HepG2 (cell line): ENCODE measurements around the gene NOP58. TPM values are rescaled to one million over a fixed set of nuclear protein-coding genes. Genes with fewer than 3 reads are reported as not detected.
A peak's percentile ranks its signal among the peaks of the same experiment; 100 is the strongest.

Experiments
- AGO2 ChIP-seq: fragments of 200-400 bp; formaldehyde crosslinking; optimal IDR thresholded peaks from 2 replicates; pipeline ENCODE3; 2017; ENCODE audit warnings: mild to moderate bottlenecking, low read depth, low read length, moderate library complexity
- CBFB ChIP-seq: sonication (generic); formaldehyde crosslinking; IDR thresholded peaks from 2 replicates; pipeline ENCODE4 v1.4.0; 2020; ENCODE audit warnings: missing genetic modification reagents
- EP300 ChIP-seq, 3 experiments: sonication (generic) in 1 of 3; formaldehyde crosslinking in 1 of 3; IDR thresholded peaks; 2 replicates each; pipeline versions ENCODE4 v1.5.1 to v1.6.1; 2011 to 2020; ENCODE audit warnings: low read depth in 2 of 3, low read length in 2 of 3, borderline replicate concordance in 1 of 3, improper control_type of control experiment in 1 of 3, mild to moderate bottlenecking in 1 of 3, missing genetic modification reagents in 1 of 3, moderate library complexity in 1 of 3
- FOXO4 ChIP-seq: sonication (generic); formaldehyde crosslinking; conservative IDR thresholded peaks from 2 replicates; pipeline ENCODE4 v1.8.1; 2023; ENCODE audit warnings: missing genetic modification reagents
- MED1 ChIP-seq: sonication (generic); formaldehyde crosslinking; IDR thresholded peaks from 2 replicates; pipeline ENCODE4 v1.4.0; 2020; ENCODE audit warnings: missing genetic modification reagents
- NR2F2 ChIP-seq: IDR thresholded peaks from 2 replicates; pipeline ENCODE4 v1.6.1; 2012; ENCODE audit warnings: low read depth, inconsistent platforms, borderline replicate concordance
- REST ChIP-seq, 2 experiments: IDR thresholded peaks; 2 replicates each; pipeline ENCODE4 v1.6.1; 2011 to 2012; ENCODE audit warnings: low read length in 2 of 2, borderline replicate concordance in 1 of 2, low read depth in 1 of 2, mild to moderate bottlenecking in 1 of 2, moderate library complexity in 1 of 2
- SAFB2 ChIP-seq: sonication (generic); formaldehyde crosslinking; IDR thresholded peaks from 2 replicates; pipeline ENCODE4 v1.5.1; 2020; ENCODE audit warnings: missing genetic modification reagents, low read depth, mild to moderate bottlenecking, borderline replicate concordance
- SPEN ChIP-seq: sonication (generic); formaldehyde crosslinking; IDR thresholded peaks from 2 replicates; pipeline ENCODE4 v1.5.1; 2020; ENCODE audit warnings: low read depth, mild to moderate bottlenecking, missing genetic modification reagents
- TMF1 ChIP-seq: sonication (generic); formaldehyde crosslinking; IDR thresholded peaks from 2 replicates; pipeline ENCODE4 v1.8.1; 2022; ENCODE audit warnings: low read depth, missing genetic modification reagents
- YEATS4 ChIP-seq: sonication (generic); formaldehyde crosslinking; IDR thresholded peaks from 2 replicates; pipeline ENCODE4 v1.4.0; 2020; ENCODE audit warnings: missing genetic modification reagents, borderline replicate concordance
- ZBTB1 ChIP-seq: sonication (generic); formaldehyde crosslinking; IDR thresholded peaks from 2 replicates; pipeline ENCODE4 v1.4.0; 2020; ENCODE audit warnings: missing genetic modification reagents, borderline replicate concordance
- ZBTB7A ChIP-seq: sonication (generic); formaldehyde crosslinking; IDR thresholded peaks from 2 replicates; pipeline ENCODE4 v1.8.0; 2022; ENCODE audit warnings: mild to moderate bottlenecking, missing genetic modification reagents
- ZFP62 ChIP-seq: sonication (generic); formaldehyde crosslinking; IDR thresholded peaks from 2 replicates; pipeline ENCODE4 v1.4.0; 2020; ENCODE audit warnings: missing genetic modification reagents
- ZNF207 ChIP-seq: fragments of 450-650 bp; IDR thresholded peaks from 2 replicates; pipeline ENCODE4 v1.6.1; 2016; ENCODE audit warnings: antibody characterized with exemption, borderline replicate concordance
- ZNF280B ChIP-seq: sonication (generic); formaldehyde crosslinking; IDR thresholded peaks from 2 replicates; pipeline ENCODE4 v1.5.0; 2020; ENCODE audit warnings: missing genetic modification reagents, mild to moderate bottlenecking, borderline replicate concordance
- ZNF430 ChIP-seq: sonication (generic); formaldehyde crosslinking; IDR thresholded peaks from 2 replicates; pipeline ENCODE4 v1.9.0; 2021; ENCODE audit warnings: mild to moderate bottlenecking, missing genetic modification reagents
- ZNF782 ChIP-seq: sonication (generic); formaldehyde crosslinking; IDR thresholded peaks from 2 replicates; pipeline ENCODE4 v1.4.0; 2020; ENCODE audit warnings: missing genetic modification reagents, mild to moderate bottlenecking, borderline replicate concordance
- polyA plus RNA-seq, 8 experiments: library from polyadenylated mRNA; depleted of rRNA in 3 of 8; stranded (reverse) in 7 of 8; unstranded in 1 of 8; fragments of >200 nt; fragmentation: Illumina TruSeq in 4 of 8; extraction: Trizol in 4 of 8; gene quantifications; 2 replicates each; pipeline versions ENCODE4 v1.2.1 to v1.2.3, GENCODE V29; 2011 to 2016; ENCODE audit warnings: low read depth in 4 of 8, missing spikeins in 1 of 8, mixed read lengths in 1 of 8; ENCODE audit not compliant: insufficient read depth in 1 of 8
- total RNA-seq, 5 experiments: library from RNA; depleted of rRNA; stranded (reverse); fragments of >200 nt; fragmentation: Illumina TruSeq; extraction: Trizol; gene quantifications; 2 replicates each; pipeline ENCODE4 v1.2.3, GENCODE V29; 2016; ENCODE audit warnings: low read depth in 1 of 5

The NOP58 gene
- total and polyA plus RNA-seq, 2 of the 13 experiments (the other 11 are each of a cell fraction or from before 2014, with no cell fraction given): 74.9 to 203 TPM

DNA sequence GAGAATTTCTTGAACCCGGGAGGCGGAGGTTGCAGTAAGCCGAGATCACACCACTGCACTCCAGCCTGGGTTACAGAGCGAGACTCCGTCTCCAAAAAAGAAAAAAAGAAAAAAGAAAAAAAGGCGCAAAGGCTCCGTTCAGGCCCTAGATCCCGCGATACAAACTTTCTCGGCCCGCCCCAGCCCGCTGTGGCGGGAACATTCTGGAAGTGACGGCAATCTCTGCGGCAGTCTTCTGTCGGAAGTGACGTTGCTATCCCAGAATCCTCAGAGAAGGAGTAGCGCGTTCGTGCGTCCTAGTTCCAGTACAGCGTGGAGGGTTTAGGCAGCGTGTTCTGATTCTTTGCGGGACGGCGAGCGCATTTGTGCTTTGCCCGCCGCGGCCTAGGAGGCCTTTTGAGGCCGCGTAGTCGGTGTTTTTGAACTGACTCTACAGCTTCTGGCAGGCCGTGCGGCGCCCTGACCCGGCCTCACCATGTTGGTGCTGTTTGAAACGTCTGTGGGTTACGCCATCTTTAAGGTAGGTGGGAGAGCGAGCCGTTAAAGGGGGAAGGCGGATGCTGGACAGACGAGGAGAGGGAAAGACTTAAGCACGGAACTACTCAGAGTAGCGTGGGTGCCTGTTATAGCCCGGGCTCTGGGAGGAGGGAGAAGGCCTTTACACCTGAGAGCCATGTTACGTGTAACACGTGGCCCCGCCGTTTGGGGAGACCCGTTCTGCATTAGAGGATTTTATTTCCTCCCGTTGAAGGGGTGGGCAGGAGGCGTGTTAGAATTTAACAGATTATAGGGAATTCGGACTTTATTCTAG lies at the start of gene NOP58 (continued):
- TF ChIP-seq REST (IDR thresholded peaks at IDR 0.05; ENCODE audit: borderline replicate concordance in 1 of 2, low read depth in 1 of 2, low read length in 2 of 2) (peak in 1 of 2 experiments; percentile 78; a peak in 1 of 4 replicates), ZNF280B (CRISPR knock-in tag) (peak; percentile 98; the same call in 1 of the 2 replicates), NR2F2 (no peak), CBFB (0 out of 2 replicates have a peak, but pooled peaks have one; percentile 20), ZBTB1 (CRISPR knock-in tag) (no peak), ZNF430 (CRISPR knock-in tag) (peak; percentile 60; the same call in 1 of the 2 replicates), YEATS4 (CRISPR knock-in tag) (peak; percentile 99), AGO2 (peak; percentile 87), SAFB2 (CRISPR knock-in tag) (0 out of 2 replicates have a peak, but pooled peaks have one; percentile 69), ZNF782 (CRISPR knock-in tag) (peak; percentile 81; the same call in 1 of the 2 replicates), FOXO4 (CRISPR knock-in tag) (peak; percentile 73; the same call in 1 of the 2 replicates), MED1 (CRISPR knock-in tag) (peak; percentile 45; the same call in 1 of the 2 replicates), ZBTB7A (CRISPR knock-in tag) (no peak), EP300 (IDR thresholded peaks at IDR 0.05; ENCODE audit: low read depth in 2 of 2, low read length in 2 of 2) (peak; percentile 42 to 51; a peak in 3 of 4 replicates), EP300 (CRISPR knock-in tag; IDR thresholded peaks at IDR 0.05; ENCODE audit: borderline replicate concordance) (peak; percentile 55; the same call in 1 of the 2 replicates), ZFP62 (CRISPR knock-in tag) (0 out of 2 replicates have a peak, but pooled peaks have one; percentile 29), TMF1 (CRISPR knock-in tag) (peak; percentile 58; the same call in 1 of the 2 replicates), SPEN (CRISPR knock-in tag) (peak; percentile 96), ZNF207 (no peak)
